Measurements from ENCODE around the gene MMAA.
A peak's percentile ranks its signal among the peaks of the same experiment; 100 is the strongest.

The MMAA gene

GRCh38 chr4:145602129-145602760 lies 16.9 kb upstream of the MMAA start:
- no peak overlapping the region for H3K4me3 ChIP-seq (ENCODE audit: low read length)
- no peak for TF ChIP-seq CTCF (conservative IDR thresholded peaks at IDR 0.05; ENCODE audit: low read length)
- no peak for DNase-seq (ENCODE audit: low read depth)

GRCh38 chr4:145605941-145606340 lies 13.2 kb upstream of the MMAA start:
- no peak overlapping the region for H3K4me3 ChIP-seq (ENCODE audit: low read length)
- no peak for TF ChIP-seq CTCF (conservative IDR thresholded peaks at IDR 0.05; ENCODE audit: low read length)
- DNase-seq (ENCODE audit: low read depth): no peak

- peak; percentile 72 for DNase-seq (ENCODE audit: low read depth)
- TF ChIP-seq CTCF (conservative IDR thresholded peaks at IDR 0.05; ENCODE audit: low read length): peak; percentile 90
- no peak overlapping the region for H3K4me3 ChIP-seq (ENCODE audit: low read length)
Observed at GRCh38 chr4:145609481-145610427, 9.4 kb upstream of the MMAA start.

GRCh38 chr4:145613566-145614232 lies 5.5 kb upstream of the MMAA start:
- H3K4me3 ChIP-seq (ENCODE audit: low read length): no peak overlapping the region
- DNase-seq (ENCODE audit: low read depth): peak; percentile 14
- TF ChIP-seq CTCF (conservative IDR thresholded peaks at IDR 0.05; ENCODE audit: low read length): no peak

- no peak for TF ChIP-seq CTCF (conservative IDR thresholded peaks at IDR 0.05; ENCODE audit: low read length)
- peak; percentile 74 for DNase-seq (ENCODE audit: low read depth)
- H3K4me3 ChIP-seq (ENCODE audit: low read length): no peak overlapping the region
Observed at GRCh38 chr4:145614233-145614610, 5.0 kb upstream of the MMAA start.

- peak overlapping the region; percentile 85 for H3K4me3 ChIP-seq (ENCODE audit: low read length)
- no peak for TF ChIP-seq CTCF (conservative IDR thresholded peaks at IDR 0.05; ENCODE audit: low read length)
- peak; percentile 13 for DNase-seq (ENCODE audit: low read depth)
Observed at GRCh38 chr4:145618210-145618931, 814 bp upstream of the MMAA start.

Data from AG10803 (cell line).